HepG2 (cell line): Measurements from ENCODE around the gene CLIC4. TPM values are rescaled to one million over a fixed set of nuclear protein-coding genes. Genes with fewer than 3 reads are reported as not detected.

Source experiments
- ATRX ChIP-seq: sonication (generic); formaldehyde crosslinking; IDR thresholded peaks from 2 replicates; pipeline ENCODE4 v1.4.0; 2020; ENCODE audit warnings: missing genetic modification reagents, borderline replicate concordance
- FIP1L1 ChIP-seq: fragments of 200-400 bp; formaldehyde crosslinking; IDR thresholded peaks from 2 replicates; pipeline ENCODE4 v1.6.1; 2018; ENCODE audit warnings: low read depth, mild to moderate bottlenecking, low read length, moderate library complexity, borderline replicate concordance; ENCODE audit not compliant: insufficient read depth
- NR2C2 ChIP-seq: sonication (generic); formaldehyde crosslinking; IDR thresholded peaks from 2 replicates; pipeline ENCODE4 v1.4.0; 2020; ENCODE audit warnings: missing genetic modification reagents, mild to moderate bottlenecking, moderate library complexity, borderline replicate concordance
- STAG1 ChIP-seq: sonication (generic); formaldehyde crosslinking; IDR thresholded peaks from 2 replicates; pipeline ENCODE4 v1.4.0; 2020; ENCODE audit warnings: missing genetic modification reagents
- ZBTB7B ChIP-seq: sonication (generic); formaldehyde crosslinking; IDR thresholded peaks from 2 replicates; pipeline ENCODE4 v1.4.0; 2020; ENCODE audit warnings: missing genetic modification reagents
- polyA plus RNA-seq, 8 experiments: library from polyadenylated mRNA; depleted of rRNA in 3 of 8; stranded (reverse) in 7 of 8; unstranded in 1 of 8; fragments of >200 nt; fragmentation: Illumina TruSeq in 4 of 8; extraction: Trizol in 4 of 8; gene quantifications; 2 replicates each; pipeline versions ENCODE4 v1.2.1 to v1.2.3, GENCODE V29; 2011 to 2016; ENCODE audit warnings: low read depth in 4 of 8, missing spikeins in 1 of 8, mixed read lengths in 1 of 8; ENCODE audit not compliant: insufficient read depth in 1 of 8
- total RNA-seq, 5 experiments: library from RNA; depleted of rRNA; stranded (reverse); fragments of >200 nt; fragmentation: Illumina TruSeq; extraction: Trizol; gene quantifications; 2 replicates each; pipeline ENCODE4 v1.2.3, GENCODE V29; 2016; ENCODE audit warnings: low read depth in 1 of 5
- TF ChIP-seq, protein P1 (sequence below): fragments of 450-650 bp; IDR thresholded peaks from 2 replicates; pipeline ENCODE4 v1.6.1; 2017; ENCODE audit warnings: mild to moderate bottlenecking
- TF ChIP-seq, protein P2 (sequence below): sonication (generic); formaldehyde crosslinking; IDR thresholded peaks from 2 replicates; pipeline ENCODE4 v1.4.0; 2020; ENCODE audit warnings: missing genetic modification reagents
- TF ChIP-seq, protein P3 (sequence below), 2 experiments: sonication (generic) in 1 of 2; formaldehyde crosslinking in 1 of 2; IDR thresholded peaks; 2 replicates each; pipeline versions ENCODE4 v1.5.1 to v1.6.1; 2011 to 2020; ENCODE audit warnings: borderline replicate concordance in 1 of 2, low read depth in 1 of 2, low read length in 1 of 2, mild to moderate bottlenecking in 1 of 2, missing genetic modification reagents in 1 of 2, moderate library complexity in 1 of 2
- TF ChIP-seq, protein P4 (sequence below): sonication (generic); formaldehyde crosslinking; IDR thresholded peaks from 2 replicates; pipeline ENCODE4 v1.8.0; 2022; ENCODE audit warnings: missing genetic modification reagents, mild to moderate bottlenecking, inconsistent platforms, borderline replicate concordance

Gene CLIC4
- total and polyA plus RNA-seq, 2 of the 13 experiments (the other 11 are each of a cell fraction or from before 2014, with no cell fraction given), result 23.3 to 77.4 TPM

DNA sequence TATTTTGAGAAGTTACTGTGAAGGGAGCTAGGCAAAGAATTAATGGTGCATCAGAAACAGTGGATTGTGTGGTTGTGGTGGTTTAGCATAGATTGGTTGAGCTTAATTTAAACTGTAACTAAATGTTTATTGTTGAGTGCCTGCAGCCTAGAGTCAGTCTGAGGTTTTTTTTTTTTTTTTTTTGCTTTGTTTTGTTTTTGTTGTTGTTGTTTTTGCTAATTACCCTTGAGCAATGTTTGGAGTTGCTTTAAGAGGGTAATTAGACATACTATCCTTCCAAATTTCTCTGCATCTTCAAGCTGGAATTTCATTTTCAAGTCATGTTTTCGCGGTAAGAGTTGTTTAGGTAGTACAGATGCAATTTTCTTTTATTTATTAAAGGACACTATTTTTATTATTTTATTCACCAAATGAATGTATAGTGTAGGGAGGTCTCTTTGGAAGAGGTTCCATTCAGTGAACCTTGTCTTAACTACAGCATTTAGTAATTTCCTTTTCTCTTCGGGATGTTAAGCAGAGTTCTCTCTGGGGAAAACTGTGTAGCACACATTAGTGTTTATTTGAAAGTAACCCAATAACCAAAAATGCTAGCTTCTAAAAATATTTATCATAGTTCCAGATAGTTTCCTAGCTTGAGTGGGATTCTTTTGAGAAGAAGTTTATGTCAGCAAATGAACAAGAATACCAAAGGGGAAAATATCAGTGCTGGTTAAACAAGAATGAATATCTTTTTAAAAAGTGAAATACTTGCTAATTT lies 82.3 kb downstream of the CLIC4 start (continued):
- TF ChIP-seq, protein P1, sequence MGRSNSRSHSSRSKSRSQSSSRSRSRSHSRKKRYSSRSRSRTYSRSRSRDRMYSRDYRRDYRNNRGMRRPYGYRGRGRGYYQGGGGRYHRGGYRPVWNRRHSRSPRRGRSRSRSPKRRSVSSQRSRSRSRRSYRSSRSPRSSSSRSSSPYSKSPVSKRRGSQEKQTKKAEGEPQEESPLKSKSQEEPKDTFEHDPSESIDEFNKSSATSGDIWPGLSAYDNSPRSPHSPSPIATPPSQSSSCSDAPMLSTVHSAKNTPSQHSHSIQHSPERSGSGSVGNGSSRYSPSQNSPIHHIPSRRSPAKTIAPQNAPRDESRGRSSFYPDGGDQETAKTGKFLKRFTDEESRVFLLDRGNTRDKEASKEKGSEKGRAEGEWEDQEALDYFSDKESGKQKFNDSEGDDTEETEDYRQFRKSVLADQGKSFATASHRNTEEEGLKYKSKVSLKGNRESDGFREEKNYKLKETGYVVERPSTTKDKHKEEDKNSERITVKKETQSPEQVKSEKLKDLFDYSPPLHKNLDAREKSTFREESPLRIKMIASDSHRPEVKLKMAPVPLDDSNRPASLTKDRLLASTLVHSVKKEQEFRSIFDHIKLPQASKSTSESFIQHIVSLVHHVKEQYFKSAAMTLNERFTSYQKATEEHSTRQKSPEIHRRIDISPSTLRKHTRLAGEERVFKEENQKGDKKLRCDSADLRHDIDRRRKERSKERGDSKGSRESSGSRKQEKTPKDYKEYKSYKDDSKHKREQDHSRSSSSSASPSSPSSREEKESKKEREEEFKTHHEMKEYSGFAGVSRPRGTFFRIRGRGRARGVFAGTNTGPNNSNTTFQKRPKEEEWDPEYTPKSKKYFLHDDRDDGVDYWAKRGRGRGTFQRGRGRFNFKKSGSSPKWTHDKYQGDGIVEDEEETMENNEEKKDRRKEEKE, result no peak
- TF ChIP-seq ATRX (no peak), ZBTB7B (CRISPR knock-in tag) (no peak), NR2C2 (CRISPR knock-in tag) (no peak), FIP1L1 (no peak), STAG1 (CRISPR knock-in tag) (no peak)
- TF ChIP-seq, protein P2, sequence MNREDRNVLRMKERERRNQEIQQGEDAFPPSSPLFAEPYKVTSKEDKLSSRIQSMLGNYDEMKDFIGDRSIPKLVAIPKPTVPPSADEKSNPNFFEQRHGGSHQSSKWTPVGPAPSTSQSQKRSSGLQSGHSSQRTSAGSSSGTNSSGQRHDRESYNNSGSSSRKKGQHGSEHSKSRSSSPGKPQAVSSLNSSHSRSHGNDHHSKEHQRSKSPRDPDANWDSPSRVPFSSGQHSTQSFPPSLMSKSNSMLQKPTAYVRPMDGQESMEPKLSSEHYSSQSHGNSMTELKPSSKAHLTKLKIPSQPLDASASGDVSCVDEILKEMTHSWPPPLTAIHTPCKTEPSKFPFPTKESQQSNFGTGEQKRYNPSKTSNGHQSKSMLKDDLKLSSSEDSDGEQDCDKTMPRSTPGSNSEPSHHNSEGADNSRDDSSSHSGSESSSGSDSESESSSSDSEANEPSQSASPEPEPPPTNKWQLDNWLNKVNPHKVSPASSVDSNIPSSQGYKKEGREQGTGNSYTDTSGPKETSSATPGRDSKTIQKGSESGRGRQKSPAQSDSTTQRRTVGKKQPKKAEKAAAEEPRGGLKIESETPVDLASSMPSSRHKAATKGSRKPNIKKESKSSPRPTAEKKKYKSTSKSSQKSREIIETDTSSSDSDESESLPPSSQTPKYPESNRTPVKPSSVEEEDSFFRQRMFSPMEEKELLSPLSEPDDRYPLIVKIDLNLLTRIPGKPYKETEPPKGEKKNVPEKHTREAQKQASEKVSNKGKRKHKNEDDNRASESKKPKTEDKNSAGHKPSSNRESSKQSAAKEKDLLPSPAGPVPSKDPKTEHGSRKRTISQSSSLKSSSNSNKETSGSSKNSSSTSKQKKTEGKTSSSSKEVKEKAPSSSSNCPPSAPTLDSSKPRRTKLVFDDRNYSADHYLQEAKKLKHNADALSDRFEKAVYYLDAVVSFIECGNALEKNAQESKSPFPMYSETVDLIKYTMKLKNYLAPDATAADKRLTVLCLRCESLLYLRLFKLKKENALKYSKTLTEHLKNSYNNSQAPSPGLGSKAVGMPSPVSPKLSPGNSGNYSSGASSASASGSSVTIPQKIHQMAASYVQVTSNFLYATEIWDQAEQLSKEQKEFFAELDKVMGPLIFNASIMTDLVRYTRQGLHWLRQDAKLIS (CRISPR knock-in tag), result no peak
- TF ChIP-seq, protein P3, sequence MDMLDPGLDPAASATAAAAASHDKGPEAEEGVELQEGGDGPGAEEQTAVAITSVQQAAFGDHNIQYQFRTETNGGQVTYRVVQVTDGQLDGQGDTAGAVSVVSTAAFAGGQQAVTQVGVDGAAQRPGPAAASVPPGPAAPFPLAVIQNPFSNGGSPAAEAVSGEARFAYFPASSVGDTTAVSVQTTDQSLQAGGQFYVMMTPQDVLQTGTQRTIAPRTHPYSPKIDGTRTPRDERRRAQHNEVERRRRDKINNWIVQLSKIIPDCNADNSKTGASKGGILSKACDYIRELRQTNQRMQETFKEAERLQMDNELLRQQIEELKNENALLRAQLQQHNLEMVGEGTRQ (IDR thresholded peaks at IDR 0.05; ENCODE audit: low read depth, low read length), result no peak
- TF ChIP-seq, protein P3 (CRISPR knock-in tag; IDR thresholded peaks at IDR 0.05; ENCODE audit: borderline replicate concordance), result no peak
- TF ChIP-seq, protein P4, sequence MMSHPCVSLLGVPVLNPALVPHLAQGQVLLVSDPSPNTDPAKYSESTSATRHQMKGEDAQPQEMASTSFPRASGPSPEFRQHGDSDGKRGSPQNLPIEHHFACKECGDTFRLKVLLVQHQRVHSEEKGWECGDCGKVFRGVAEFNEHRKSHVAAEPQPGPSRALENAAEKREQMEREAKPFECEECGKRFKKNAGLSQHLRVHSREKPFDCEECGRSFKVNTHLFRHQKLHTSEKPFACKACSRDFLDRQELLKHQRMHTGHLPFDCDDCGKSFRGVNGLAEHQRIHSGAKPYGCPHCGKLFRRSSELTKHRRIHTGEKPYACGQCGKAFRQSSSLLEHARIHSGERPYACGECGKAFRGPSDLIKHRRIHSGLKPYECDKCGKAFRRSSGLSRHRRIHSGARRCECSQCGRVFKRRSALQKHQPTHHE (CRISPR knock-in tag), result no peak
